ENCODE data around the gene UBE2E2.

Gene UBE2E2

DNA sequence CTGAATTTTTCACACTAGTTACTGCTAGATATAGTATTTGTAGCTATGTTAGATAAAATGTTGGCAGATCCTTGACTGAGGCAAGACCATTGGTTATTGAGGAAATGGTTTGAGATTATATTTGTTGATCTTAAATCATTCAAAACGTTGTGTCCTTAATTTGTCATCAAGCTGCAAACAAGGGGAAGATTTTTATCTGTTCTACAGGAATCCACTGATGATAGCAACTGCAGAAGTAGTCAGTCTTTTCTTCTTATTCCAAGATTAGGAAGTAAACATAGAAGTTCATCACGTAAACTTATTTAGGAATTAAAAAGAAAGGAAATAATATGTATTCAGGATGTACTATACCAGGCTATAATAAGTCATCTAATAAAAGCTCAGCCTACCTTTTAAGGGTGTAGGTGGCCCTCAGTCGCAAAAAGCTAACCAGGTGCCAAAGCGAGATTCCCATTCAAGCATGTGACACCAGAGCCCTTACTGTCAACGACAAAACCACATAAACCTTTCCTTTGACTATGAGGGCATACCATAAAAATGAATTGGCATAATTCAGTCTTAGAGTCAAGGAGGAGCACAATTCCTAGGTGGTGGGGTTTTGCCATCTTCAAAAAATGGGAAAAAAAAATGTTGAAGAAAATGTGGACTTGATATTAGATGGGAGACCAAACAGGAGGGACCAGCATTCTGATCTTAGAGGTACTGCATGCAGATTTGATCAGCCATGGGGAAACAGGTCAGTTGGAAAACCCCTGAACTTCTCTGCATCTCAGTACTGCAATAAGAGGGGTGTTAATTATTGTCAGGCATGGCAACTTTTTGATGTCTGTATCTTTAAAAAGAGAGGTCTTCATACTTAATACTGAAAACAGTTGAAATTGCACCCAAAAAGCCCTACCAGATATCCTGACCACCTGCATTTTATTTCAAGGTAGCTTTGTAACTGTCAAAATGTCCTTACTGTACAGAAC lies 390.1 kb downstream of the UBE2E2 start:
- no peaks in the 10 kb centered on the region for H3K79me2 ChIP-seq (ENCODE audit: control insufficient read depth, low read length)
- H3K9me2 ChIP-seq (replicated peaks; ENCODE audit: control insufficient read depth, low read length): no peaks in the 10 kb centered on the region
- H3K27ac ChIP-seq (ENCODE audit: low read depth, low read length): no peak overlapping the region
- no peaks in the 10 kb centered on the region for H3K27me3 ChIP-seq (ENCODE audit: control insufficient read depth, low read length)
- no peak overlapping the region for H3K4me3 ChIP-seq (ENCODE audit: low read length)
- H4K20me1 ChIP-seq (ENCODE audit: control insufficient read depth, insufficient read depth, low read depth, low read length): no peaks in the 10 kb centered on the region
- no peaks in the 10 kb centered on the region for H3K36me3 ChIP-seq (ENCODE audit: control insufficient read depth, low read length)
- no peaks in the 10 kb centered on the region for H3K9me3 ChIP-seq (ENCODE audit: control insufficient read depth, insufficient read depth, low read length)
- H3K4me2 ChIP-seq (ENCODE audit: low read length): no peak overlapping the region
- no peaks in the 10 kb centered on the region for H3F3A ChIP-seq (ENCODE audit: control insufficient read depth, insufficient read depth)
- H3K4me1 ChIP-seq (ENCODE audit: control insufficient read depth, low read length): no peaks in the 10 kb centered on the region
- TF ChIP-seq, protein P1, sequence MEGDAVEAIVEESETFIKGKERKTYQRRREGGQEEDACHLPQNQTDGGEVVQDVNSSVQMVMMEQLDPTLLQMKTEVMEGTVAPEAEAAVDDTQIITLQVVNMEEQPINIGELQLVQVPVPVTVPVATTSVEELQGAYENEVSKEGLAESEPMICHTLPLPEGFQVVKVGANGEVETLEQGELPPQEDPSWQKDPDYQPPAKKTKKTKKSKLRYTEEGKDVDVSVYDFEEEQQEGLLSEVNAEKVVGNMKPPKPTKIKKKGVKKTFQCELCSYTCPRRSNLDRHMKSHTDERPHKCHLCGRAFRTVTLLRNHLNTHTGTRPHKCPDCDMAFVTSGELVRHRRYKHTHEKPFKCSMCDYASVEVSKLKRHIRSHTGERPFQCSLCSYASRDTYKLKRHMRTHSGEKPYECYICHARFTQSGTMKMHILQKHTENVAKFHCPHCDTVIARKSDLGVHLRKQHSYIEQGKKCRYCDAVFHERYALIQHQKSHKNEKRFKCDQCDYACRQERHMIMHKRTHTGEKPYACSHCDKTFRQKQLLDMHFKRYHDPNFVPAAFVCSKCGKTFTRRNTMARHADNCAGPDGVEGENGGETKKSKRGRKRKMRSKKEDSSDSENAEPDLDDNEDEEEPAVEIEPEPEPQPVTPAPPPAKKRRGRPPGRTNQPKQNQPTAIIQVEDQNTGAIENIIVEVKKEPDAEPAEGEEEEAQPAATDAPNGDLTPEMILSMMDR (IDR thresholded peaks at IDR 0.05; ENCODE audit: low read depth, low read length, poor library complexity, severe bottlenecking): no peak
- no peak for TF ChIP-seq EZH2phosphoT487 (IDR thresholded peaks at IDR 0.05; ENCODE audit: borderline replicate concordance, low read length)

DNA sequence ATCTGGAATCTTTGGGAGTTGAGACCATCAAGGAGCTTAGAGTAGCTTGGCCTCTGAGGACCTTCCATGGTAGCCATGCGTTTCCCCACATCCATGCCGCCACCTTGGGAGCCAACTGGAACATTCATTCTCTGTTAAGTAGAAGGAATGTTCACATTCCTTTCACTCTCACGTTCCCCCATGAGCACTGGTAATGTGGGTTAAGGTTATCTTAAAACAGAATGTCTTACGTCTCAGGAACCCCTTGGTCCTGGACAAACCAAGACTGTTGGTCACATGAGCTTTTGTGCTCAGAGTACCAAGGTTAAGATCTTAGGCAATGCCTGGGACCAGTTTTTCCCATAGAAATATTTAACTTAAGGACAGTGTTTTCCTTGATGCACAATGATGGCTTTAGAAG lies 390.9 kb downstream of the UBE2E2 start:
- Histone ChIP-seq H3K27me3 (ENCODE audit: control insufficient read depth, low read length) (no peaks in the 10 kb centered on the region), H3K9me3 (ENCODE audit: control insufficient read depth, insufficient read depth, low read length) (no peaks in the 10 kb centered on the region), H3K9me2 (replicated peaks; ENCODE audit: control insufficient read depth, low read length) (no peaks in the 10 kb centered on the region), H3F3A (ENCODE audit: control insufficient read depth, insufficient read depth) (no peaks in the 10 kb centered on the region), H3K36me3 (ENCODE audit: control insufficient read depth, low read length) (no peaks in the 10 kb centered on the region), H3K4me1 (ENCODE audit: control insufficient read depth, low read length) (no peaks in the 10 kb centered on the region), H3K79me2 (ENCODE audit: control insufficient read depth, low read length) (no peaks in the 10 kb centered on the region), H3K4me2 (ENCODE audit: low read length) (no peak overlapping the region), H3K27ac (ENCODE audit: low read depth, low read length) (no peak overlapping the region), H4K20me1 (ENCODE audit: control insufficient read depth, insufficient read depth, low read depth, low read length) (no peaks in the 10 kb centered on the region), H3K4me3 (ENCODE audit: low read length) (no peak overlapping the region)
- TF ChIP-seq, protein P1 (IDR thresholded peaks at IDR 0.05; ENCODE audit: low read depth, low read length, poor library complexity, severe bottlenecking): no peak
- TF ChIP-seq EZH2phosphoT487 (IDR thresholded peaks at IDR 0.05; ENCODE audit: borderline replicate concordance, low read length): no peak

DNA sequence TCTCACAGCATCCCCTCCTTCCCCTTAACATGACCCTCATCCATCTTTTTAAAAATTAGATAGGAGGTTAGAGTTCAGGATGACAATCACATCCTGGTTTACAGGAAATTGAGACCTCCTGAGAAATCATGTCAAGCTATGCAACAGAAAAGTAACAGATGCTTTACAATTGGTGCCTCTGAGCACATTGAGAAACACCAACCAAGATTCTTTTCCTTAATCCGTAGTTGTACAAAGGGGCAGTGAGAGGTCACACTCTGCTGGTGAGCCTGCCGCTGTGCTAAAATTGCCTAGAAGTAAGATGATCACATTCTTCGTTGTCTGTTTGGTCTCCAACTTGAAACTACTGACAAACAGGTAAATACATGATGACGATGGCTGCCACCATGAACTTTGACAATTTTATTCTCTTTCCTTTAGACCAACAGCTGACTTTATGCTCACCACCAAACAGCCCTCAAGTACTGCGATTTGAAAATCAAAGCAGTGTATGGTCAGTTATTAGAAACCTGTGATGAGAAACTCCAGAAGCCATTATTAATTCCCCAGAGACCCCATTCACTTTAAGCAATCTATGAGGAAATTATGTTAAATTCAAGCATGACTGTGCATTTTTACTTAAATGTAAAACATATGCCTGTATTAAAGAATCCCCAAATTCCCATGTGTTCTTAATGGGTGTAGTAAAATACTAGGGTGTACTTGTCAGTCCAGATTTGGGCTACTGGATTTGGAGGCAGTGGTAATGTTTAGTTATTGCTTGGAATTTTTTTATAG lies 392.0 kb downstream of the UBE2E2 start:
- Histone ChIP-seq H3K4me3 (ENCODE audit: low read length) (no peak overlapping the region), H3K27me3 (ENCODE audit: control insufficient read depth, low read length) (peaks cover 3% of the 10 kb centered on the region; the same call in 1 of the 2 replicates), H4K20me1 (ENCODE audit: control insufficient read depth, insufficient read depth, low read depth, low read length) (no peaks in the 10 kb centered on the region), H3K4me1 (ENCODE audit: control insufficient read depth, low read length) (no peaks in the 10 kb centered on the region), H3K79me2 (ENCODE audit: control insufficient read depth, low read length) (no peaks in the 10 kb centered on the region), H3K9me2 (replicated peaks; ENCODE audit: control insufficient read depth, low read length) (no peaks in the 10 kb centered on the region), H3K27ac (ENCODE audit: low read depth, low read length) (no peak overlapping the region), H3K9me3 (ENCODE audit: control insufficient read depth, insufficient read depth, low read length) (no peaks in the 10 kb centered on the region), H3K36me3 (ENCODE audit: control insufficient read depth, low read length) (no peaks in the 10 kb centered on the region), H3F3A (ENCODE audit: control insufficient read depth, insufficient read depth) (no peaks in the 10 kb centered on the region), H3K4me2 (ENCODE audit: low read length) (no peak overlapping the region)
- no peak for TF ChIP-seq EZH2phosphoT487 (IDR thresholded peaks at IDR 0.05; ENCODE audit: borderline replicate concordance, low read length)
- TF ChIP-seq, protein P1 (IDR thresholded peaks at IDR 0.05; ENCODE audit: low read depth, low read length, poor library complexity, severe bottlenecking): no peak
